Liver (tissue), 9 donors: ENCODE data around the gene PARD3. TPM values are rescaled to one million over a fixed set of nuclear protein-coding genes. Genes with fewer than 3 reads are reported as not detected.
A peak's percentile ranks its signal among the peaks of the same experiment; 100 is the strongest.

Experiments used
- DNase-seq: peaks from one replicate; pipeline ENCODE4 v3.0.0-alpha.2; 2017; ENCODE audit warnings: low spot score
- H3K27ac ChIP-seq, 2 donors: one replicate each; pipeline ENCODE4 v1.7.0; 2013; ENCODE audit warnings: inconsistent platforms in 2 of 2, low read length in 2 of 2, control low read depth in 1 of 2, low read depth in 1 of 2, mild to moderate bottlenecking in 1 of 2
- H3K27me3 ChIP-seq, 4 donors: one replicate each; pipeline versions ENCODE4 v1.6.1 to v1.7.0; 2013; ENCODE audit warnings: low read length in 3 of 4, inconsistent platforms in 1 of 4, mild to moderate bottlenecking in 1 of 4, moderate library complexity in 1 of 4; ENCODE audit not compliant: control insufficient read depth in 4 of 4, insufficient read depth in 4 of 4
- H3K36me3 ChIP-seq, 4 donors: one replicate each; pipeline versions ENCODE4 v1.6.1 to v1.7.0; 2013; ENCODE audit warnings: low read length in 3 of 4, mild to moderate bottlenecking in 3 of 4, low read depth in 1 of 4, moderate library complexity in 1 of 4; ENCODE audit not compliant: control insufficient read depth in 4 of 4, insufficient read depth in 3 of 4
- H3K4me1 ChIP-seq, 4 donors: one replicate each; pipeline versions ENCODE4 v1.6.1 to v1.7.0; 2013; ENCODE audit warnings: low read length in 3 of 4, mild to moderate bottlenecking in 3 of 4, moderate library complexity in 1 of 4; ENCODE audit not compliant: control insufficient read depth in 4 of 4, insufficient read depth in 4 of 4
- H3K4me3 ChIP-seq, 3 donors: one replicate each; pipeline versions ENCODE4 v1.6.1 to v1.7.0; 2013; ENCODE audit warnings: low read length in 3 of 3, control low read depth in 1 of 3, low read depth in 1 of 3, mild to moderate bottlenecking in 1 of 3
- H3K9ac ChIP-seq, 2 donors: one replicate each; pipeline ENCODE4 v1.7.0; 2013; ENCODE audit warnings: low read length in 2 of 2, mild to moderate bottlenecking in 2 of 2, moderate library complexity in 2 of 2, control low read depth in 1 of 2, low read depth in 1 of 2
- H3K9me3 ChIP-seq, 4 donors: one replicate each; pipeline versions ENCODE4 v1.6.1 to v1.7.0; 2013; ENCODE audit warnings: low read length in 3 of 4; ENCODE audit not compliant: control insufficient read depth in 4 of 4
- FOXA1 ChIP-seq: IDR thresholded peaks from 2 replicates; pipeline ENCODE4 v1.6.1; 2016; ENCODE audit warnings: antibody characterized with exemption
- FOXA2 ChIP-seq: IDR thresholded peaks from 2 replicates; pipeline ENCODE4 v1.6.1; 2016; ENCODE audit warnings: antibody characterized with exemption
- GABPA ChIP-seq, 2 donors: IDR thresholded peaks in 1 of 2; conservative IDR thresholded peaks in 1 of 2; 2 replicates each; pipeline ENCODE4 v1.6.1; 2016; ENCODE audit warnings: antibody characterized with exemption in 2 of 2, mild to moderate bottlenecking in 1 of 2, moderate library complexity in 1 of 2
- HNF4A ChIP-seq, 2 donors: conservative IDR thresholded peaks; 2 replicates each; pipeline ENCODE4 v1.6.1; 2016; ENCODE audit warnings: antibody characterized with exemption in 2 of 2, mild to moderate bottlenecking in 2 of 2
- HNF4G ChIP-seq: IDR thresholded peaks from 2 replicates; pipeline ENCODE4 v1.6.1; 2016; ENCODE audit warnings: antibody characterized with exemption
- JUND ChIP-seq, 2 donors: IDR thresholded peaks; 2 replicates each; pipeline ENCODE4 v1.6.1; 2016; ENCODE audit warnings: antibody characterized with exemption in 2 of 2
- NR2F2 ChIP-seq: IDR thresholded peaks from 2 replicates; pipeline ENCODE4 v1.6.1; 2016; ENCODE audit warnings: antibody characterized with exemption
- RAD21 ChIP-seq, 2 donors: IDR thresholded peaks; 2 replicates each; pipeline ENCODE4 v1.6.1; 2016; ENCODE audit warnings: antibody characterized with exemption in 2 of 2, mild to moderate bottlenecking in 2 of 2
- RXRA ChIP-seq, 2 donors: IDR thresholded peaks; 2 replicates each; pipeline ENCODE4 v1.6.1; 2017 to 2018; ENCODE audit warnings: antibody characterized with exemption in 2 of 2, mild to moderate bottlenecking in 1 of 2
- SP1 ChIP-seq: IDR thresholded peaks from 2 replicates; pipeline ENCODE4 v1.6.1; 2018; ENCODE audit warnings: antibody characterized with exemption, mild to moderate bottlenecking
- TAF1 ChIP-seq: conservative IDR thresholded peaks from 2 replicates; pipeline ENCODE4 v1.6.1; 2016; ENCODE audit warnings: antibody characterized with exemption, mild to moderate bottlenecking
- YY1 ChIP-seq: IDR thresholded peaks from 2 replicates; pipeline ENCODE4 v1.6.1; 2016; ENCODE audit warnings: antibody characterized with exemption, mild to moderate bottlenecking
- WGBS: extraction: QIAGEN DNeasy Blood & Tissue Kit; methylation state at CpG from one replicate; pipeline ENCODE4 v1.1.7; 2013; 5-methylcytosine and 5-hydroxymethylcytosine counted together
- polyA plus RNA-seq, 2 donors: library from polyadenylated mRNA; stranded (reverse) in 1 of 2; unstranded in 1 of 2; fragments of 200-250 nt in 1 of 2; fragments of >200 nt in 1 of 2; fragmentation: Nextera tagmentation in 1 of 2; extraction: Ambion mirVana in 1 of 2; gene quantifications; one replicate each; pipeline versions ENCODE4 v1.2.1 to v1.2.3, GENCODE V29; 2013 to 2015
- total RNA-seq, 2 donors: library from RNA; depleted of rRNA; stranded (reverse); fragments of >200 nt; gene quantifications; one replicate each; pipeline ENCODE4 v1.2.3, GENCODE V29; 2014
- TF ChIP-seq, protein P1 (sequence below): fragments of 150-350 bp; IDR thresholded peaks from 2 replicates; pipeline ENCODE4 v1.5.1; 2017; ENCODE audit warnings: improper control_type of control experiment, low read depth, low read length; ENCODE audit not compliant: missing input control
- TF ChIP-seq, protein P2 (sequence below): IDR thresholded peaks from 2 replicates; pipeline ENCODE4 v1.6.1; 2016; ENCODE audit warnings: antibody characterized with exemption
- TF ChIP-seq, protein P3 (sequence below): IDR thresholded peaks from 2 replicates; pipeline ENCODE4 v1.6.1; 2016; ENCODE audit warnings: antibody characterized with exemption
- TF ChIP-seq, protein P4 (sequence below): IDR thresholded peaks from 2 replicates; pipeline ENCODE4 v1.6.1; 2016; ENCODE audit warnings: antibody characterized with exemption
- TF ChIP-seq, protein P5 (sequence below): IDR thresholded peaks from 2 replicates; pipeline ENCODE4 v1.6.1; 2016; ENCODE audit warnings: antibody characterized with exemption, mild to moderate bottlenecking
- donor health status: healthy.
- donor health status: healthy.
- donor health status: healthy.
- donor health status: healthy.
- donor health status: healthy.

The PARD3 gene
- total and polyA plus RNA-seq, 4 donors: 12.3 to 43.8 (median 13.5) TPM

DNA sequence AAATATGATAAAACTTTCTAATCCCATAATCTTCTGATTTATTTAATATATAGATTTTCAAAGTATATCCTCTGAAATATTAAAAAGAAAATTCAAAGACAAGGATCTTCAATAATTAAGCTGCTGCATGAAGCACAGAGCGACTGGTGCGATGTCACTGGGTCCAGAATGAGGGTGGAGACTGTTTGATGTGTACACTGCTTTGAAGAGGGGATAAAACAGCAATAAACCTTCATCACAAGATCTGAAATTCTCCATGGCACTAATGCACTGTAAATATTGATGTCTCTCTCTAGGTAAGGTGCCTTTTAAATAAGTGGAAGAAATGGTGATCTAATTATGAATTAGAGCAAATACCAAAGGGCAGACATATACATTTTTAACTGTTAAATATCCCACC lies 337.8 kb downstream of the PARD3 start (continued):
- TF ChIP-seq, protein P1, sequence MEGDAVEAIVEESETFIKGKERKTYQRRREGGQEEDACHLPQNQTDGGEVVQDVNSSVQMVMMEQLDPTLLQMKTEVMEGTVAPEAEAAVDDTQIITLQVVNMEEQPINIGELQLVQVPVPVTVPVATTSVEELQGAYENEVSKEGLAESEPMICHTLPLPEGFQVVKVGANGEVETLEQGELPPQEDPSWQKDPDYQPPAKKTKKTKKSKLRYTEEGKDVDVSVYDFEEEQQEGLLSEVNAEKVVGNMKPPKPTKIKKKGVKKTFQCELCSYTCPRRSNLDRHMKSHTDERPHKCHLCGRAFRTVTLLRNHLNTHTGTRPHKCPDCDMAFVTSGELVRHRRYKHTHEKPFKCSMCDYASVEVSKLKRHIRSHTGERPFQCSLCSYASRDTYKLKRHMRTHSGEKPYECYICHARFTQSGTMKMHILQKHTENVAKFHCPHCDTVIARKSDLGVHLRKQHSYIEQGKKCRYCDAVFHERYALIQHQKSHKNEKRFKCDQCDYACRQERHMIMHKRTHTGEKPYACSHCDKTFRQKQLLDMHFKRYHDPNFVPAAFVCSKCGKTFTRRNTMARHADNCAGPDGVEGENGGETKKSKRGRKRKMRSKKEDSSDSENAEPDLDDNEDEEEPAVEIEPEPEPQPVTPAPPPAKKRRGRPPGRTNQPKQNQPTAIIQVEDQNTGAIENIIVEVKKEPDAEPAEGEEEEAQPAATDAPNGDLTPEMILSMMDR: no peak

DNA sequence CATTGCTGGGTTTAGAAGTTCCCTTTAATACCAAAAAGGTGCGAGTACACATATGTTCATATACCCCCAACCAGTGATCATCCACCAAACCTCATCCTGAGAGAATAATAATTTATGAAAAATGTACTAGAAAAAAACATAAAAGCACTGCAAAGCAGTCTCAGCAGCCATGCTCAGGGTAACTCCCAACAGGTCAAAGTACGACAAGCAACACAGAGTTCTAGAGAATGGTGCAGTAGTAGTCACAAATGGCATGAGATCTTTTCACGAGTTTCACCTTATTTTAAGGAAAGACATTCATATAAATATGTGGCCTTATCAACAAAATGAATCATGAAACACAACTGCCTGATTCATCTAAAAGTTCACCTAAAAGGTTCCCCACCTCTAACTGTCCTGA lies 338.5 kb downstream of the PARD3 start:
- WGBS: 88% methylated on average over 3 of the region's 3 CpGs
- DNase-seq: no peak
- Histone ChIP-seq H3K27ac (no peak overlapping the region), H3K27me3 (no peaks in the 10 kb centered on the region), H3K36me3 (peaks cover 0 to 3% (median 0%) of the 10 kb centered on the region in 4 donors), H3K4me1 (peaks cover 0 to 10% (median 8%) of the 10 kb centered on the region in 4 donors), H3K9me3 (no peaks in the 10 kb centered on the region), H3K9ac (no peak overlapping the region), H3K4me3 (no peak overlapping the region)
- TF ChIP-seq, protein P2, sequence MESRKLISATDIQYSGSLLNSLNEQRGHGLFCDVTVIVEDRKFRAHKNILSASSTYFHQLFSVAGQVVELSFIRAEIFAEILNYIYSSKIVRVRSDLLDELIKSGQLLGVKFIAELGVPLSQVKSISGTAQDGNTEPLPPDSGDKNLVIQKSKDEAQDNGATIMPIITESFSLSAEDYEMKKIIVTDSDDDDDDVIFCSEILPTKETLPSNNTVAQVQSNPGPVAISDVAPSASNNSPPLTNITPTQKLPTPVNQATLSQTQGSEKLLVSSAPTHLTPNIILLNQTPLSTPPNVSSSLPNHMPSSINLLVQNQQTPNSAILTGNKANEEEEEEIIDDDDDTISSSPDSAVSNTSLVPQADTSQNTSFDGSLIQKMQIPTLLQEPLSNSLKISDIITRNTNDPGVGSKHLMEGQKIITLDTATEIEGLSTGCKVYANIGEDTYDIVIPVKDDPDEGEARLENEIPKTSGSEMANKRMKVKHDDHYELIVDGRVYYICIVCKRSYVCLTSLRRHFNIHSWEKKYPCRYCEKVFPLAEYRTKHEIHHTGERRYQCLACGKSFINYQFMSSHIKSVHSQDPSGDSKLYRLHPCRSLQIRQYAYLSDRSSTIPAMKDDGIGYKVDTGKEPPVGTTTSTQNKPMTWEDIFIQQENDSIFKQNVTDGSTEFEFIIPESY: no peak
- TF ChIP-seq, protein P3, sequence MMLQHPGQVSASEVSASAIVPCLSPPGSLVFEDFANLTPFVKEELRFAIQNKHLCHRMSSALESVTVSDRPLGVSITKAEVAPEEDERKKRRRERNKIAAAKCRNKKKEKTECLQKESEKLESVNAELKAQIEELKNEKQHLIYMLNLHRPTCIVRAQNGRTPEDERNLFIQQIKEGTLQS: no peak
- TF ChIP-seq HNF4A (conservative IDR thresholded peaks at IDR 0.05) (peak in 1 of 2 donors; percentile 47), FOXA2 (no peak), RXRA (IDR thresholded peaks at IDR 0.05) (no peak)

DNA sequence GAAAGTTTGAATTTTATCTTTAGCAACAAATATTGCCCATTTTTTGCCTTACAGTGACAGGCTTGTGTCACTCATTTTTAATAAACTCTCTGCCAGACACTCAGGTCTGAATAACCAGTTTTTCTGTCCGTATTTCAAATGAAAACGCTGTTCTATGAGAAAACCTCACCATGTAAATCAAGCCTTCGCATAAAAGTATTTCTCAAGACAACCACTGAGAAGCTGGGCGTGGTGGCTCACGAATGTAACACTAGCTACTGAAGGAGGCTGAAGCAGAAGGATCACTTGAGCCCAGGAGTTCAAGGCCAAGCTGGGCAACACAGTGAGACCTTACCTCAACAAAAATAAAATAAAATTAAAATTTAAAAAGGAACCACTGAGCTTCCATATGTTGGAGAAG lies 339.3 kb downstream of the PARD3 start:
- H3K9me3 ChIP-seq: no peaks in the 10 kb centered on the region
- DNase-seq: no peak
- WGBS: 94% methylated on average over 5 of the region's 5 CpGs
- no peak overlapping the region for H3K27ac ChIP-seq
- TF ChIP-seq GABPA (IDR thresholded peaks at IDR 0.05 in 1 of 2, conservative IDR thresholded peaks at IDR 0.05 in 1 of 2) (no peak), SP1 (no peak), JUND (IDR thresholded peaks at IDR 0.05) (no peak), YY1 (no peak), TAF1 (no peak), HNF4A (conservative IDR thresholded peaks at IDR 0.05) (no peak), HNF4G (no peak), FOXA1 (no peak), RAD21 (IDR thresholded peaks at IDR 0.05) (no peak), NR2F2 (no peak)
- TF ChIP-seq, protein P3: no peak
- TF ChIP-seq, protein P4, sequence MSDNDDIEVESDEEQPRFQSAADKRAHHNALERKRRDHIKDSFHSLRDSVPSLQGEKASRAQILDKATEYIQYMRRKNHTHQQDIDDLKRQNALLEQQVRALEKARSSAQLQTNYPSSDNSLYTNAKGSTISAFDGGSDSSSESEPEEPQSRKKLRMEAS: no peak
- TF ChIP-seq, protein P5, sequence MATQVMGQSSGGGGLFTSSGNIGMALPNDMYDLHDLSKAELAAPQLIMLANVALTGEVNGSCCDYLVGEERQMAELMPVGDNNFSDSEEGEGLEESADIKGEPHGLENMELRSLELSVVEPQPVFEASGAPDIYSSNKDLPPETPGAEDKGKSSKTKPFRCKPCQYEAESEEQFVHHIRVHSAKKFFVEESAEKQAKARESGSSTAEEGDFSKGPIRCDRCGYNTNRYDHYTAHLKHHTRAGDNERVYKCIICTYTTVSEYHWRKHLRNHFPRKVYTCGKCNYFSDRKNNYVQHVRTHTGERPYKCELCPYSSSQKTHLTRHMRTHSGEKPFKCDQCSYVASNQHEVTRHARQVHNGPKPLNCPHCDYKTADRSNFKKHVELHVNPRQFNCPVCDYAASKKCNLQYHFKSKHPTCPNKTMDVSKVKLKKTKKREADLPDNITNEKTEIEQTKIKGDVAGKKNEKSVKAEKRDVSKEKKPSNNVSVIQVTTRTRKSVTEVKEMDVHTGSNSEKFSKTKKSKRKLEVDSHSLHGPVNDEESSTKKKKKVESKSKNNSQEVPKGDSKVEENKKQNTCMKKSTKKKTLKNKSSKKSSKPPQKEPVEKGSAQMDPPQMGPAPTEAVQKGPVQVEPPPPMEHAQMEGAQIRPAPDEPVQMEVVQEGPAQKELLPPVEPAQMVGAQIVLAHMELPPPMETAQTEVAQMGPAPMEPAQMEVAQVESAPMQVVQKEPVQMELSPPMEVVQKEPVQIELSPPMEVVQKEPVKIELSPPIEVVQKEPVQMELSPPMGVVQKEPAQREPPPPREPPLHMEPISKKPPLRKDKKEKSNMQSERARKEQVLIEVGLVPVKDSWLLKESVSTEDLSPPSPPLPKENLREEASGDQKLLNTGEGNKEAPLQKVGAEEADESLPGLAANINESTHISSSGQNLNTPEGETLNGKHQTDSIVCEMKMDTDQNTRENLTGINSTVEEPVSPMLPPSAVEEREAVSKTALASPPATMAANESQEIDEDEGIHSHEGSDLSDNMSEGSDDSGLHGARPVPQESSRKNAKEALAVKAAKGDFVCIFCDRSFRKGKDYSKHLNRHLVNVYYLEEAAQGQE: no peak
- TF ChIP-seq, protein P2: no peak
- TF ChIP-seq, protein P1: no peak
- H3K4me3 ChIP-seq: no peak overlapping the region
- peaks cover 0 to 3% (median 0%) of the 10 kb centered on the region in 4 donors for H3K36me3 ChIP-seq
- no peaks in the 10 kb centered on the region for H3K27me3 ChIP-seq
- H3K4me1 ChIP-seq: peaks cover 0 to 16% (median 10%) of the 10 kb centered on the region in 4 donors
- no peak overlapping the region for H3K9ac ChIP-seq
